Embryonic facial prominence (tissue), 1 donor: ENCODE data around the gene SLC32A1.

Source experiments
- DNase-seq: peaks from one replicate; pipeline ENCODE4 v3.0.0-alpha.2; 2016; ENCODE audit errors: extremely low spot score

The SLC32A1 gene

DNA sequence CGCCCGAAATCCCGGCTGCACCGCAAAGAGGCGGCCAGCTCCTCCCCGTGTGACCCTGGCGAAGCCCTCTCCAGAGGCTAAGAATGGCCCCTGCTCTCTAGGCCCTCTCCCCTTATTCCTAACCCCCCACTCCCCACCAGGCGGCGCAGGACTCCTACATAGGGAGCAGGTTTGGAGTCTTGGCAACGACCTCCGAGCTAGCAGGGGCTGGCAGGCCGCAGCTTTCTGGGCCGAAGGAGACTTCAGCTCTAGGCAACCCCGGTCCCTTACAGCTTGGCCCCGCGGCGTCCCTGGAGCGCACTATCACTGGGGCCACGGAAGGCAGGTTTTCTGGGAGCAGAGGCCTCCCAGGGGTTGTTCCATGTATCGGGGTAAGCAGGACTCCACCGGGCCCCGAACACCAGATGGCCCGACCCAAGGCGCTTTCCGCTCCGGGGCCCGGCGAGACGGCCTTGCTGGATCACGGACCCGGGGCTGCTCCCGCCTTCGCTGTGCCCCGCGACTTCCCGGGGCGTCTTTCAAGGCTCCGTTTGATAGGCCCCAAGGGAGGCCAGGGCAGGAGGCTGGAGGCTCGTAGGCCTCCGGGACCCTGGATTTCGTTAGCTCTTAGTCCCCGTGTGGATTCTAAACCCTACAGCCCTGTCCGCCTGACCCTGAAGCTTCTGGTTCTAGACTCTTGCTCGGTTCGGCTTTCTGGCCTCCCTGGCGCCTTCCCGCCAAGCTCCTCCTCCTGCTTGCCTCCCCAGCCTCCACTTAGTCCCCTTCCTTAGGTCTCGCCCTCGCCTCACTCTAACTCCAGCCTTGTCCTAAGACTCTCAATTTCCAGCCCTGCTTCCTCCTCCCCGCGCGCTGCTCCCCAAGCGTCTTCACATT lies 1.9 kb downstream of the SLC32A1 start:
- DNase-seq: no peak

- no peak for DNase-seq
Observed at GRCh38 chr20:38726804-38727606, 2.7 kb downstream of the SLC32A1 start.

DNA sequence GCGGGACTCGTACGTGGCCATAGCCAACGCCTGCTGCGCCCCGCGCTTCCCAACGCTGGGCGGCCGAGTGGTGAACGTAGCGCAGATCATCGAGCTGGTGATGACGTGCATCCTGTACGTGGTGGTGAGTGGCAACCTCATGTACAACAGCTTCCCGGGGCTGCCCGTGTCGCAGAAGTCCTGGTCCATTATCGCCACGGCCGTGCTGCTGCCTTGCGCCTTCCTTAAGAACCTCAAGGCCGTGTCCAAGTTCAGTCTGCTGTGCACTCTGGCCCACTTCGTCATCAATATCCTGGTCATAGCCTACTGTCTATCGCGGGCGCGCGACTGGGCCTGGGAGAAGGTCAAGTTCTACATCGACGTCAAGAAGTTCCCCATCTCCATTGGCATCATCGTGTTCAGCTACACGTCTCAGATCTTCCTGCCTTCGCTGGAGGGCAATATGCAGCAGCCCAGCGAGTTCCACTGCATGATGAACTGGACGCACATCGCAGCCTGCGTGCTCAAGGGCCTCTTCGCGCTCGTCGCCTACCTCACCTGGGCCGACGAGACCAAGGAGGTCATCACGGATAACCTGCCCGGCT lies 3.4 kb downstream of the SLC32A1 start:
- no peak for DNase-seq

- DNase-seq: no peak
Observed at GRCh38 chr20:38728191-38728781, 4.0 kb downstream of the SLC32A1 start.

- no peak for DNase-seq
Observed at GRCh38 chr20:38728911-38729642, 4.8 kb downstream of the SLC32A1 start.

DNA sequence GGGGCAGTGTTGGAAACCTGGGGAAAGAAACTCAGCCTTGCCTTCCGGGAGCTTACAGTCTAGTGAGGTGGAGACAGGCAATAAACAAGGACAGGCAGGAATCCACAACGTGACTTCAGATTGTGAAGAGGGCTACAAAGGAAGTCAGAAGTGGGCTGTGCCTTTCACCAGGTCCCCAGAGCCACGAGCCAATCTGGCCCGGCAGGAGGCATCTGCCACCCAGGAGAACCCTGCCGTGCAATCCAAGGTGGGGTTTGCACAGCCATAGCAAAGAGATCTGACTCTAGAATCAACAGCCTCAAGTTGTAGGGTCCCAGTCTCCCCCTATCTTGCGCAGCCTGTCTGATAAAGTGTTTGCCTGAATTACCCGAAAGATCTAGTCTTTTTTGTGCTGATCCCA lies 5.5 kb downstream of the SLC32A1 start:
- DNase-seq: no peak

GRCh38 chr20:38730167-38730988 lies 6.1 kb downstream of the SLC32A1 start:
- DNase-seq: no peak

DNA sequence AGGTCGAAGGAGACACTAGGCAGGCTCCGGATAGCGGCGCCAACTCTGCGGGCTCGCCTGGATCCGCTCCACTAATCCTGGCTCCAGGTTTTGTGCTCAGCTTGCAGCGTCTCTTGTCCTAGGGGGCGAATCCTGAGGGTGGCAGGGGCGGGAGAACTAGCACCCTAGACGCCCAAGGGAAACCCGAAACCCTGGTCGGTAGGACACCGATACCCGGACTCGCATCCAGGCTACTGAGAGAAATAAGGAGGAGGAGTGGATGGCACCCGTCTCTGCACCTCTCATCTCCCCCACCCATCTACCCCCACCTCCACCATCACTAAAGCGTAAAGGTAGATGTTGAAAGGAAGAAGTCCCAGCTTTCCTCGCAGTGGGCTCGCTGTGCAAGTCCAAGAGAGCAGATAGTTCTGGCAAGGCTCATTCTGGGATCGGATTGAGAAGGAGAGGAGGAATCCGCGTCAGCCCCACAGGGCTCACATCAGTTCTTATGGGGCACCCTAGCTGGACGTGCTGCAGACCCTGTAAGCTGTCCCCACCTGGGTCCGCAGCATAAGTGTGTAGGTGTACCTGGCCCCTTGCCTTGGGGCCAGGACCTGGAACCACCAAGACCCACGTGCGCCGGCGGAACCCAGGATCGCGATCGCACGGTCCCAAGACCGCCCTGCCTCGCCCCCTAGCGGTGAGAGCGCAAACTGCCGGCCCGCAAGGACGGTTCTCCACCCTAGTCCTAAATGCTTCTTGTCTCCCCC lies 6.9 kb downstream of the SLC32A1 start:
- DNase-seq: no peak

- DNase-seq: no peak
Observed at GRCh38 chr20:38731738-38732113, 7.4 kb downstream of the SLC32A1 start.

DNA sequence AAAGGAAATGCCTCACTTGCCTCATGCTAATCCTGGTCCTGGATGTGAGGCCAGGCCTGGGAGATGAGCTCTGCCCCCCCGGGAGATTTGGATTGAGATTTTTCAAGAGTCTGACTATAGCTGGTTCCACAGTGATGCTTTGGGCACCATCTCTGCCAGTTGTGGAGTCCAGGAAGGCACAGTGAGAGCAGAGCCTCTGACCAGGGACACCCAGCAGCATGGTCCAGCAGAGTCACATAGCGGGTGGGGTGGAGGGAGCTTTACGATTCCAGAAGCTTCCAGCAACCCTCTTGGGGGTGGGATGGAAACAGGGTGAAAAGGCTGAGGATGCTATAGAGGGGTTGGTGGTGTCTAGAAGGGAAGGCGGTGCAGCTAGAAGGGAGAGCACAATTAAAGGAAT lies 8.7 kb downstream of the SLC32A1 start:
- no peak for DNase-seq

- no peak for DNase-seq
Observed at GRCh38 chr20:38735172-38735571, 10.9 kb downstream of the SLC32A1 start.

GRCh38 chr20:38737887-38738286 lies 13.6 kb downstream of the SLC32A1 start:
- DNase-seq: no peak

GRCh38 chr20:38745757-38746156 lies 21.5 kb downstream of the SLC32A1 start:
- DNase-seq: no peak

DNA sequence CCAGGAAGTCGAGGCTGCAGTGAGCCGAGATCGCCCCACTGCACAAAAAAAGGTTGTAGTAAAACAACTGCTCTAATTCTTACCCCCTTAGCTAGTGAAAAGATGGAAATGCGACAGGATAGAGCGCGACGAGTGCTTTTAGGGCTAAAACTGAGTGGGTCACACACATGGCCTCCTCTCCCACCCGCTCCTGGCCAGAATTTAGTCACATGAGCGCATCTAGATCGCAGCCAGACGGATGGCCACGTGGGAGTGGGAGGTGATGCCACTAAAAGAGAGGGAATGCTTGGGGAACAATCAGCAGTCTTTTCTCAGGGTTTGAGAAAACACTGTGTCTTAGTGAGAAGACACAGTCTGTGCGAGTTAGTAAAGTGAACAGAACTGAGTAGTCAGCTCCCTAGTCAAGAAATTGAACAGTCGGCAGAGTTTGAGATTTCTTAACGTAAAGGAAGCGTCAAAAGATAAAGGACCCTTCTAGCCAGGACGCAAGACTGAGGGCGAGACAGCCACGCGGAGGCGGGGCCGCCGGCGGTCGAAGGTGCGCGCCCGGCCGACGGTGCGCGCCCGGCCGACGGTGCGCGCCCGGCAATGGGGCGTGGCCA lies 23.3 kb downstream of the SLC32A1 start:
- DNase-seq: no peak

DNA sequence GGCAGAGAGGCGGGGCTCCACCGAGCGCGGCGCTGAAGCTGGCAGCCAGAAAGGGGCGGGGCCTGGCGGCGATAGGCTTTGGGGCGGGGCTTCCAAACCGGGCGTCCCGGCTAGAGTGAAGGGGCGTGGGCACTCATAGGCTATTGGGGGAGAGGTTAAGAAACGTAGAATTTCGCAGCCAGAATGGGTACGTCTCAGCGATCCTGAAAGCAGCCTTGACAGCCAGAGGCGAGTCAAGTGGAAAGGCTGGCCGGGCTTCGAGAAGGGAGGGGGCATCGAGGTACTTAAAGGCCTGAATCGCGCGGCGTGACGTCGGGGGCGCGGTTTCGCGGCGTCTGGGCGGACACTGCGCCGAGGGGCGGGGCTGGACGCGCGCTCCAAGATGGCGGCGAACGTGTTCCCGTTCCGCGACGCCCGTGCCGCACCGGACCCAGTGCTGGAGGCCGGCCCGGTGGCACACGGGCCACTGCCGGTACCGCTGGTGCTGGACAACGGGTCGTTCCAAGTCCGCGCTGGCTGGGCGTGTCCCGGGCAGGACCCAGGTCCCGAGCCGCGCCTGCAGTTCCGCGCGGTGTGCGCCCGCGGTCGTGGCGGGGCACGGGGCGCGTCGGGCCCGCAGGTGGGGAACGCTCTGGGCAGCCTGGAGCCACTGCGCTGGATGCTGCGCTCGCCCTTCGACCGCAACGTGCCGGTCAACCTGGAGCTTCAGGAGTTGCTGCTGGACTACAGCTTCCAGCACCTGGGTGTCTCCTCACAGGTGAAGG lies 24.0 kb downstream of the SLC32A1 start, which contains the start of gene ACTR5:
TSS of gene ACTR5 (plus strand) at position 364 of the 764 bp plus-strand sequence. CDS start at position 383, 19 bp downstream.
- DNase-seq: peak; percentile 87

DNA sequence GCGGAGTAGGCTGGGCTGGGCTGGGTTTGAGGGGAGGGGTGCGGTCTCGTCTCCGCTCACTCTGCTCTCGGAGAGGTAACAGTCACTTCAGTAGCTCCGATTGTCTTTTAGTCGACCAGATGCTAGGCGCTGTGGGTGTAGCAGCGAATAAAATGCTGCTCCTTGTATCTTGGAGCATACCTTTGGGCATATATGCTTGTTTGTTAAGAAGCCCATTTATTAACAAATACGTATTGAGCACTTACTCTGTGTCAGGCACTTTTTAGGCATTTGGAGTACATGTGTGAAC lies 24.5 kb downstream of the SLC32A1 start:
- DNase-seq: no peak

- DNase-seq: no peak
Observed at GRCh38 chr20:38751360-38751976, 27.2 kb downstream of the SLC32A1 start.

GRCh38 chr20:38752029-38752428 lies 27.7 kb downstream of the SLC32A1 start:
- no peak for DNase-seq
